HEK293 (cell line): ENCODE data around the gene MYL6B.
A peak's percentile ranks its signal among the peaks of the same experiment; 100 is the strongest.

Source experiments
- FEZF1 ChIP-seq: fragments of 450-650 bp; formaldehyde crosslinking; IDR thresholded peaks from 2 replicates; pipeline ENCODE4 v1.5.1; 2016; ENCODE audit warnings: missing biosample characterization, missing genetic modification characterization
- GFI1B ChIP-seq: fragments of 450-650 bp; formaldehyde crosslinking; IDR thresholded peaks from 2 replicates; pipeline ENCODE4 v1.5.1; 2016; ENCODE audit warnings: missing biosample characterization, missing genetic modification characterization
- GLIS2 ChIP-seq: fragments of 450-650 bp; formaldehyde crosslinking; IDR thresholded peaks from 2 replicates; pipeline ENCODE4 v1.5.1; 2016; ENCODE audit warnings: missing biosample characterization, missing genetic modification characterization
- HOXC10 ChIP-seq: sonication (generic); formaldehyde crosslinking; IDR thresholded peaks from 2 replicates; pipeline ENCODE4 v1.8.1; 2023; ENCODE audit warnings: mild to moderate bottlenecking, missing genetic modification reagents
- KLF9 ChIP-seq: fragments of 450-650 bp; formaldehyde crosslinking; IDR thresholded peaks from 2 replicates; pipeline ENCODE4 v1.5.1; 2016; ENCODE audit warnings: missing biosample characterization, missing genetic modification characterization, low read depth
- OSR2 ChIP-seq: fragments of 450-650 bp; formaldehyde crosslinking; IDR thresholded peaks from 2 replicates; pipeline ENCODE4 v1.5.1; 2016; ENCODE audit warnings: missing biosample characterization, missing genetic modification characterization
- SCRT1 ChIP-seq: fragments of 450-650 bp; formaldehyde crosslinking; IDR thresholded peaks from 2 replicates; pipeline ENCODE4 v1.5.1; 2016; ENCODE audit warnings: missing biosample characterization, missing genetic modification characterization, borderline replicate concordance
- SCRT2 ChIP-seq: fragments of 450-650 bp; formaldehyde crosslinking; IDR thresholded peaks from 2 replicates; pipeline ENCODE4 v1.5.1; 2016; ENCODE audit warnings: missing biosample characterization, missing genetic modification characterization
- SP7 ChIP-seq: fragments of 450-650 bp; formaldehyde crosslinking; IDR thresholded peaks from 2 replicates; pipeline ENCODE4 v1.5.1; 2016; ENCODE audit warnings: missing biosample characterization, missing genetic modification characterization
- ZBTB1 ChIP-seq: fragments of 450-650 bp; formaldehyde crosslinking; IDR thresholded peaks from 2 replicates; pipeline ENCODE4 v1.5.1; 2016; ENCODE audit warnings: missing biosample characterization, missing genetic modification characterization
- ZFHX2 ChIP-seq: fragments of 450-650 bp; formaldehyde crosslinking; conservative IDR thresholded peaks from 2 replicates; pipeline ENCODE4 v1.5.1; 2016; ENCODE audit warnings: missing biosample characterization, missing genetic modification characterization
- ZFP37 ChIP-seq: fragments of 450-650 bp; formaldehyde crosslinking; IDR thresholded peaks from 2 replicates; pipeline ENCODE4 v1.5.1; 2016; ENCODE audit warnings: missing biosample characterization, missing genetic modification characterization
- ZNF140 ChIP-seq: fragments of 450-650 bp; formaldehyde crosslinking; IDR thresholded peaks from 2 replicates; pipeline ENCODE4 v1.5.1; 2016; ENCODE audit warnings: missing biosample characterization, missing genetic modification characterization
- ZNF174 ChIP-seq: fragments of 450-650 bp; formaldehyde crosslinking; IDR thresholded peaks from 2 replicates; pipeline ENCODE4 v1.5.0; 2017; ENCODE audit warnings: missing biosample characterization, mild to moderate bottlenecking, missing genetic modification characterization
- ZNF184 ChIP-seq: fragments of 450-650 bp; IDR thresholded peaks from 2 replicates; pipeline ENCODE4 v1.5.1; 2018; ENCODE audit warnings: missing biosample characterization, mild to moderate bottlenecking, missing genetic modification characterization
- ZNF2 ChIP-seq: fragments of 450-650 bp; formaldehyde crosslinking; IDR thresholded peaks from 2 replicates; pipeline ENCODE4 v1.5.1; 2016; ENCODE audit warnings: missing biosample characterization, missing genetic modification characterization
- ZNF202 ChIP-seq: fragments of 450-650 bp; formaldehyde crosslinking; IDR thresholded peaks from 2 replicates; pipeline ENCODE4 v1.5.1; 2016; ENCODE audit warnings: missing biosample characterization, missing genetic modification characterization, borderline replicate concordance
- ZNF426 ChIP-seq: fragments of 450-650 bp; formaldehyde crosslinking; IDR thresholded peaks from 2 replicates; pipeline ENCODE4 v1.5.1; 2017; ENCODE audit warnings: missing biosample characterization, missing genetic modification characterization, mild to moderate bottlenecking, inconsistent platforms, moderate library complexity
- ZNF501 ChIP-seq: fragments of 450-650 bp; formaldehyde crosslinking; IDR thresholded peaks from 2 replicates; pipeline ENCODE4 v1.5.1; 2016; ENCODE audit warnings: missing biosample characterization, missing genetic modification characterization
- ZNF521 ChIP-seq: fragments of 450-650 bp; formaldehyde crosslinking; IDR thresholded peaks from 2 replicates; pipeline ENCODE4 v1.5.1; 2017; ENCODE audit warnings: missing biosample characterization, mild to moderate bottlenecking, missing genetic modification characterization
- ZNF529 ChIP-seq: fragments of 450-650 bp; formaldehyde crosslinking; IDR thresholded peaks from 2 replicates; pipeline ENCODE4 v1.5.1; 2017; ENCODE audit warnings: missing genetic modification characterization, missing biosample characterization; ENCODE audit not compliant: insufficient replicate concordance
- ZNF621 ChIP-seq: fragments of 450-650 bp; formaldehyde crosslinking; IDR thresholded peaks from 2 replicates; pipeline ENCODE4 v1.5.1; 2017; ENCODE audit warnings: missing biosample characterization, missing genetic modification characterization
- ZNF658 ChIP-seq: fragments of 450-650 bp; formaldehyde crosslinking; IDR thresholded peaks from 2 replicates; pipeline ENCODE4; 2016; ENCODE audit warnings: missing biosample characterization, missing genetic modification characterization
- ZNF664 ChIP-seq: fragments of 450-650 bp; formaldehyde crosslinking; IDR thresholded peaks from 2 replicates; pipeline ENCODE4 v1.5.1; 2016; ENCODE audit warnings: missing biosample characterization, missing genetic modification characterization
- TF ChIP-seq, protein P1 (sequence below): fragments of 450-650 bp; formaldehyde crosslinking; IDR thresholded peaks from 2 replicates; pipeline ENCODE4 v1.5.1; 2017; ENCODE audit warnings: missing biosample characterization, missing genetic modification characterization
- TF ChIP-seq, protein P2 (sequence below): IDR thresholded peaks from 2 replicates; pipeline ENCODE4 v1.6.1; 2011; ENCODE audit warnings: mild to moderate bottlenecking, low read depth, low read length, borderline replicate concordance
- TF ChIP-seq, protein P3 (sequence below): fragments of 450-650 bp; IDR thresholded peaks from 2 replicates; pipeline ENCODE4 v1.5.1; 2018; ENCODE audit warnings: missing biosample characterization, missing genetic modification characterization
- TF ChIP-seq, protein P4 (sequence below): fragments of 450-650 bp; formaldehyde crosslinking; IDR thresholded peaks from 2 replicates; pipeline ENCODE4 v1.5.1; 2016; ENCODE audit warnings: missing biosample characterization, missing genetic modification characterization, low read depth
- TF ChIP-seq, protein P5 (sequence below): fragments of 450-650 bp; formaldehyde crosslinking; IDR thresholded peaks from 2 replicates; pipeline ENCODE4 v1.5.1; 2016; ENCODE audit warnings: missing biosample characterization, missing genetic modification characterization
- TF ChIP-seq, protein P6 (sequence below): fragments of 450-650 bp; formaldehyde crosslinking; IDR thresholded peaks from 2 replicates; pipeline ENCODE4 v1.5.1; 2016; ENCODE audit warnings: missing biosample characterization, missing genetic modification characterization

MYL6B gene

DNA sequence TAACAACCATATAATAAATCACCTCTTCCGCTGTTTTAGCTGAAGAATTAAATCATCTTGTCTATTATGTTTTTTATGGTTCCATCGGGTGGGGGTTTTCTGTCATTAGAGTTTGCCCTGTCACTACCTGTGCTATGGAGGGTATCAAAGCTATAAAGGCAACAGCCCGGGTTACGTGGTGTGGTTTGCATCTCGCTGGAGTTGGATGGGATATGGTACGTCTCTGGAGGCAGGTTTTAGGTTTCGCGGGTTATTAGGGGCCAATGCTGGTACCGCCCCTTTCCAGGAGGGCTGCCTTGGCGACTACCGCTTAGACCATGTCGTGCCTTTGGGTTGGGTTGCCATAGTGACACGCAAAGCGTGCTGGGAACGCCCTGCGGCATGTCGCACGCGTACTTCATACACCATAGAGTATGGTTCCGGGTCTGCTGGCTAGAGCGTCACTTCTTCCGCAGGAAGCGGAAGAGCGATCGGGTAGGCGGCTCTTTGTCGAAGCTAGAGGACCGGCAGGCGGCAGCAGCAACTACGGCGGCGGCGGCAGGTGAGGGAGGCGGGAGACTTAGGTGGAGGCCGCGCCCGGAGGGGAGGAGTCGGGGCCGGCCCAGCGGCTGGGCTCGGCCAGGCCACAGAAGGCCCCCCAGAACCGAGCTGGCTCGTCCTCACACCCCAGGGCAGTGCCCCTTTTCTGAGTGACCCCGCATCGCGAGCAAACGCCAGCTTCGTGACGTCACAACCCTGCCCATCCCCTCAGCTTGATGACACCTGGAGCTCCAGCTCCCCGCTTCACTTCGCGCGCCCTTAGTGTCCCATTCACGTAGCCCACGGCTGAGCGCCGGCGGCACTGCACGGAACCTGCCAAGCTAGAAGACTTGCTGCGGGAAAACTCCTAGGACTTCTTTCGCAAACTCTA is 34.4 kb upstream of the MYL6B start, which contains the start of gene ZC3H10 (continued):
- TF ChIP-seq, protein P1, sequence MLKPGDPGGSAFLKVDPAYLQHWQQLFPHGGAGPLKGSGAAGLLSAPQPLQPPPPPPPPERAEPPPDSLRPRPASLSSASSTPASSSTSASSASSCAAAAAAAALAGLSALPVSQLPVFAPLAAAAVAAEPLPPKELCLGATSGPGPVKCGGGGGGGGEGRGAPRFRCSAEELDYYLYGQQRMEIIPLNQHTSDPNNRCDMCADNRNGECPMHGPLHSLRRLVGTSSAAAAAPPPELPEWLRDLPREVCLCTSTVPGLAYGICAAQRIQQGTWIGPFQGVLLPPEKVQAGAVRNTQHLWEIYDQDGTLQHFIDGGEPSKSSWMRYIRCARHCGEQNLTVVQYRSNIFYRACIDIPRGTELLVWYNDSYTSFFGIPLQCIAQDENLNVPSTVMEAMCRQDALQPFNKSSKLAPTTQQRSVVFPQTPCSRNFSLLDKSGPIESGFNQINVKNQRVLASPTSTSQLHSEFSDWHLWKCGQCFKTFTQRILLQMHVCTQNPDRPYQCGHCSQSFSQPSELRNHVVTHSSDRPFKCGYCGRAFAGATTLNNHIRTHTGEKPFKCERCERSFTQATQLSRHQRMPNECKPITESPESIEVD: no peak
- TF ChIP-seq, protein P2, sequence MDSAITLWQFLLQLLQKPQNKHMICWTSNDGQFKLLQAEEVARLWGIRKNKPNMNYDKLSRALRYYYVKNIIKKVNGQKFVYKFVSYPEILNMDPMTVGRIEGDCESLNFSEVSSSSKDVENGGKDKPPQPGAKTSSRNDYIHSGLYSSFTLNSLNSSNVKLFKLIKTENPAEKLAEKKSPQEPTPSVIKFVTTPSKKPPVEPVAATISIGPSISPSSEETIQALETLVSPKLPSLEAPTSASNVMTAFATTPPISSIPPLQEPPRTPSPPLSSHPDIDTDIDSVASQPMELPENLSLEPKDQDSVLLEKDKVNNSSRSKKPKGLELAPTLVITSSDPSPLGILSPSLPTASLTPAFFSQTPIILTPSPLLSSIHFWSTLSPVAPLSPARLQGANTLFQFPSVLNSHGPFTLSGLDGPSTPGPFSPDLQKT: peak; percentile 60; the same call in 1 of the 2 replicates
- peak; percentile 85 for TF ChIP-seq ZFHX2 (tag by site-specific recombination)
- TF ChIP-seq ZNF521 (tag by site-specific recombination): no peak
- TF ChIP-seq ZNF664 (tag by site-specific recombination): no peak
- no peak for TF ChIP-seq ZNF529 (tag by site-specific recombination)
- TF ChIP-seq GLIS2 (tag by site-specific recombination): peak; percentile 71
- TF ChIP-seq ZNF501 (tag by site-specific recombination): peak; percentile 83; the same call in 1 of the 2 replicates
- TF ChIP-seq, protein P3, sequence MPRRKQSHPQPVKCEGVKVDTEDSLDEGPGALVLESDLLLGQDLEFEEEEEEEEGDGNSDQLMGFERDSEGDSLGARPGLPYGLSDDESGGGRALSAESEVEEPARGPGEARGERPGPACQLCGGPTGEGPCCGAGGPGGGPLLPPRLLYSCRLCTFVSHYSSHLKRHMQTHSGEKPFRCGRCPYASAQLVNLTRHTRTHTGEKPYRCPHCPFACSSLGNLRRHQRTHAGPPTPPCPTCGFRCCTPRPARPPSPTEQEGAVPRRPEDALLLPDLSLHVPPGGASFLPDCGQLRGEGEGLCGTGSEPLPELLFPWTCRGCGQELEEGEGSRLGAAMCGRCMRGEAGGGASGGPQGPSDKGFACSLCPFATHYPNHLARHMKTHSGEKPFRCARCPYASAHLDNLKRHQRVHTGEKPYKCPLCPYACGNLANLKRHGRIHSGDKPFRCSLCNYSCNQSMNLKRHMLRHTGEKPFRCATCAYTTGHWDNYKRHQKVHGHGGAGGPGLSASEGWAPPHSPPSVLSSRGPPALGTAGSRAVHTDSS (tag by site-specific recombination): peak; percentile 10; the same call in 1 of the 2 replicates
- peak; percentile 87 for TF ChIP-seq ZNF2 (tag by site-specific recombination)
- TF ChIP-seq, protein P4, sequence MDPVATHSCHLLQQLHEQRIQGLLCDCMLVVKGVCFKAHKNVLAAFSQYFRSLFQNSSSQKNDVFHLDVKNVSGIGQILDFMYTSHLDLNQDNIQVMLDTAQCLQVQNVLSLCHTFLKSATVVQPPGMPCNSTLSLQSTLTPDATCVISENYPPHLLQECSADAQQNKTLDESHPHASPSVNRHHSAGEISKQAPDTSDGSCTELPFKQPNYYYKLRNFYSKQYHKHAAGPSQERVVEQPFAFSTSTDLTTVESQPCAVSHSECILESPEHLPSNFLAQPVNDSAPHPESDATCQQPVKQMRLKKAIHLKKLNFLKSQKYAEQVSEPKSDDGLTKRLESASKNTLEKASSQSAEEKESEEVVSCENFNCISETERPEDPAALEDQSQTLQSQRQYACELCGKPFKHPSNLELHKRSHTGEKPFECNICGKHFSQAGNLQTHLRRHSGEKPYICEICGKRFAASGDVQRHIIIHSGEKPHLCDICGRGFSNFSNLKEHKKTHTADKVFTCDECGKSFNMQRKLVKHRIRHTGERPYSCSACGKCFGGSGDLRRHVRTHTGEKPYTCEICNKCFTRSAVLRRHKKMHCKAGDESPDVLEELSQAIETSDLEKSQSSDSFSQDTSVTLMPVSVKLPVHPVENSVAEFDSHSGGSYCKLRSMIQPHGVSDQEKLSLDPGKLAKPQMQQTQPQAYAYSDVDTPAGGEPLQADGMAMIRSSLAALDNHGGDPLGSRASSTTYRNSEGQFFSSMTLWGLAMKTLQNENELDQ (tag by site-specific recombination): no peak
- TF ChIP-seq FEZF1 (tag by site-specific recombination): no peak
- TF ChIP-seq SCRT2 (tag by site-specific recombination): 0 out of 2 replicates have a peak, but pooled peaks have one; percentile 69
- TF ChIP-seq SCRT1 (tag by site-specific recombination): no peak; the same call in 1 of the 2 replicates
- no peak for TF ChIP-seq ZNF202
- TF ChIP-seq SP7 (tag by site-specific recombination): peak; percentile 93
- TF ChIP-seq OSR2 (tag by site-specific recombination): peak; percentile 42; the same call in 1 of the 2 replicates
- TF ChIP-seq ZNF140 (tag by site-specific recombination): no peak
- no peak for TF ChIP-seq ZNF621 (tag by site-specific recombination)
- TF ChIP-seq GFI1B (tag by site-specific recombination): 0 out of 2 replicates have a peak, but pooled peaks have one; percentile 31
- TF ChIP-seq, protein P5, sequence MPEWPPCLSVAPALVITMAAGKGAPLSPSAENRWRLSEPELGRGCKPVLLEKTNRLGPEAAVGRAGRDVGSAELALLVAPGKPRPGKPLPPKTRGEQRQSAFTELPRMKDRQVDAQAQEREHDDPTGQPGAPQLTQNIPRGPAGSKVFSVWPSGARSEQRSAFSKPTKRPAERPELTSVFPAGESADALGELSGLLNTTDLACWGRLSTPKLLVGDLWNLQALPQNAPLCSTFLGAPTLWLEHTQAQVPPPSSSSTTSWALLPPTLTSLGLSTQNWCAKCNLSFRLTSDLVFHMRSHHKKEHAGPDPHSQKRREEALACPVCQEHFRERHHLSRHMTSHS (tag by site-specific recombination): 0 out of 2 replicates have a peak, but pooled peaks have one; percentile 37
- TF ChIP-seq ZNF658 (tag by site-specific recombination): no peak
- TF ChIP-seq KLF9 (tag by site-specific recombination): peak; percentile 83
- TF ChIP-seq ZNF184: no peak; the same call in 1 of the 2 replicates
- no peak for TF ChIP-seq ZNF174
- no peak for TF ChIP-seq HOXC10 (CRISPR knock-in tag)
- TF ChIP-seq ZFP37 (tag by site-specific recombination): peak; percentile 79; the same call in 1 of the 2 replicates
- peak; percentile 71; the same call in 1 of the 2 replicates for TF ChIP-seq ZBTB1 (tag by site-specific recombination)
- TF ChIP-seq, protein P6, sequence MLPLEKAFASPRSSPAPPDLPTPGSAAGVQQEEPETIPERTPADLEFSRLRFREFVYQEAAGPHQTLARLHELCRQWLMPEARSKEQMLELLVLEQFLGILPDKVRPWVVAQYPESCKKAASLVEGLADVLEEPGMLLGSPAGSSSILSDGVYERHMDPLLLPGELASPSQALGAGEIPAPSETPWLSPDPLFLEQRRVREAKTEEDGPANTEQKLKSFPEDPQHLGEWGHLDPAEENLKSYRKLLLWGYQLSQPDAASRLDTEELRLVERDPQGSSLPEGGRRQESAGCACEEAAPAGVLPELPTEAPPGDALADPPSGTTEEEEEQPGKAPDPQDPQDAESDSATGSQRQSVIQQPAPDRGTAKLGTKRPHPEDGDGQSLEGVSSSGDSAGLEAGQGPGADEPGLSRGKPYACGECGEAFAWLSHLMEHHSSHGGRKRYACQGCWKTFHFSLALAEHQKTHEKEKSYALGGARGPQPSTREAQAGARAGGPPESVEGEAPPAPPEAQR (tag by site-specific recombination): 0 out of 2 replicates have a peak, but pooled peaks have one; percentile 27
- TF ChIP-seq ZNF426 (tag by site-specific recombination): no peak
